Stimulated activated CD8-positive, alpha-beta memory T cell treated with anti-CD3 and anti-CD28 coated beads, Interleukin-15, amount 100 ng/mL, for 24 hours (primary cell): ENCODE results near the gene PDE4D.

ENCODE experiments used
- DNase-seq: peaks from one replicate; pipeline ENCODE4 v3.0.0-alpha.2; 2020; ENCODE audit warnings: low read depth

Gene PDE4D

GRCh38 chr5:59893429-59894227 is at the start of gene PDE4D:
Gene PDE4D, minus strand, starts transcription at chr5:59893726.
- DNase-seq, result no peak

GRCh38 chr5:59937633-59938032 is 44.1 kb upstream of the PDE4D start:
- no peak for DNase-seq

GRCh38 chr5:59923465-59923864 is 29.9 kb upstream of the PDE4D start:
- no peak for DNase-seq

- DNase-seq, result no peak
Measured at GRCh38 chr5:59922220-59922619, 28.7 kb upstream of the PDE4D start.

GRCh38 chr5:59921816-59922215 is 28.3 kb upstream of the PDE4D start:
- DNase-seq, result no peak

- DNase-seq, result no peak
Measured at GRCh38 chr5:59919484-59919883, 26.0 kb upstream of the PDE4D start.

- DNase-seq, result no peak
Measured at GRCh38 chr5:59917121-59917520, 23.6 kb upstream of the PDE4D start.

- no peak for DNase-seq
Measured at GRCh38 chr5:59905188-59905587, 11.7 kb upstream of the PDE4D start.

GRCh38 chr5:59897075-59897474 is 3.5 kb upstream of the PDE4D start:
- no peak for DNase-seq

GRCh38 chr5:59891962-59892643 is 1.4 kb downstream of the PDE4D start:
- no peak for DNase-seq

GRCh38 chr5:59887274-59887673 is 6.3 kb downstream of the PDE4D start:
- DNase-seq, result no peak

GRCh38 chr5:59874675-59875074 is 18.9 kb downstream of the PDE4D start:
- no peak for DNase-seq

- no peak for DNase-seq
Measured at GRCh38 chr5:59873113-59873512, 20.4 kb downstream of the PDE4D start.

- DNase-seq, result no peak
Measured at GRCh38 chr5:59866661-59867060, 26.9 kb downstream of the PDE4D start.

- no peak for DNase-seq
Measured at GRCh38 chr5:59864718-59865117, 28.8 kb downstream of the PDE4D start.

GRCh38 chr5:59863777-59864176 is 29.7 kb downstream of the PDE4D start:
- no peak for DNase-seq

- no peak for DNase-seq
Measured at GRCh38 chr5:59856358-59856757, 37.2 kb downstream of the PDE4D start.

- no peak for DNase-seq
Measured at GRCh38 chr5:59850766-59851165, 42.8 kb downstream of the PDE4D start.

- no peak for DNase-seq
Measured at GRCh38 chr5:59847586-59847985, 45.9 kb downstream of the PDE4D start.

GRCh38 chr5:59845730-59846129 is 47.8 kb downstream of the PDE4D start:
- DNase-seq, result no peak

- no peak for DNase-seq
Measured at GRCh38 chr5:59843511-59844213, 49.9 kb downstream of the PDE4D start.

- no peak for DNase-seq
Measured at GRCh38 chr5:59842999-59843398, 50.5 kb downstream of the PDE4D start.

- DNase-seq, result no peak
Measured at GRCh38 chr5:59840200-59840601, 53.3 kb downstream of the PDE4D start.
